Measurements from ENCODE around the gene ABCD4.

ABCD4 gene

GRCh38 chr14:74348735-74349463 is 46.2 kb upstream of the ABCD4 start:
- Histone ChIP-seq H3K36me3 (ENCODE audit: low read depth) (no peaks in the 10 kb centered on the region), H3K27me3 (ENCODE audit: insufficient read depth, poor library complexity, severe bottlenecking) (peaks cover 5% of the 10 kb centered on the region), H3K4me1 (ENCODE audit: insufficient read depth, poor library complexity, severe bottlenecking) (no peaks in the 10 kb centered on the region), H3K9me3 (ENCODE audit: severe bottlenecking) (no peaks in the 10 kb centered on the region), H3K4me3 (ENCODE audit: severe bottlenecking) (no peak overlapping the region), H3K27ac (ENCODE audit: poor library complexity, severe bottlenecking) (no peak overlapping the region)
- ATAC-seq (ENCODE audit: low read depth) (no peak), DNase-seq (ENCODE audit: low spot score) (no peak)
- no peak for TF ChIP-seq CTCF (IDR thresholded peaks at IDR 0.05; ENCODE audit: poor library complexity, severe bottlenecking)

GRCh38 chr14:74348241-74348734 is 45.6 kb upstream of the ABCD4 start, which contains the start of gene VRTN:
Gene VRTN, plus strand, starts transcription at chr14:74348471. Its CDS starts 8,313 bp downstream, at chr14:74356784.
- no peaks in the 10 kb centered on the region for H3K36me3 ChIP-seq (ENCODE audit: low read depth)
- H3K4me1 ChIP-seq (ENCODE audit: insufficient read depth, poor library complexity, severe bottlenecking), result no peaks in the 10 kb centered on the region
- no peak for TF ChIP-seq CTCF (IDR thresholded peaks at IDR 0.05; ENCODE audit: poor library complexity, severe bottlenecking)
- H3K9me3 ChIP-seq (ENCODE audit: severe bottlenecking), result no peaks in the 10 kb centered on the region
- peaks cover 5% of the 10 kb centered on the region for H3K27me3 ChIP-seq (ENCODE audit: insufficient read depth, poor library complexity, severe bottlenecking)
- no peak within 1 kb of the TSS for H3K4me3 ChIP-seq (ENCODE audit: severe bottlenecking)
- DNase-seq (ENCODE audit: low spot score) (no peak), ATAC-seq (ENCODE audit: low read depth) (no peak)
- no peak within 1 kb of the TSS for H3K27ac ChIP-seq (ENCODE audit: poor library complexity, severe bottlenecking)

- ATAC-seq (ENCODE audit: low read depth) (no peak), DNase-seq (ENCODE audit: low spot score) (no peak)
- Histone ChIP-seq H3K27ac (ENCODE audit: poor library complexity, severe bottlenecking) (no peak overlapping the region), H3K36me3 (ENCODE audit: low read depth) (no peaks in the 10 kb centered on the region), H3K27me3 (ENCODE audit: insufficient read depth, poor library complexity, severe bottlenecking) (peaks cover 5% of the 10 kb centered on the region), H3K4me3 (ENCODE audit: severe bottlenecking) (no peak overlapping the region), H3K9me3 (ENCODE audit: severe bottlenecking) (no peaks in the 10 kb centered on the region), H3K4me1 (ENCODE audit: insufficient read depth, poor library complexity, severe bottlenecking) (no peaks in the 10 kb centered on the region)
- no peak for TF ChIP-seq CTCF (IDR thresholded peaks at IDR 0.05; ENCODE audit: poor library complexity, severe bottlenecking)
Measured at GRCh38 chr14:74347795-74348100, 45.0 kb upstream of the ABCD4 start.

- Histone ChIP-seq H3K9me3 (ENCODE audit: severe bottlenecking) (no peaks in the 10 kb centered on the region), H3K4me1 (ENCODE audit: insufficient read depth, poor library complexity, severe bottlenecking) (no peaks in the 10 kb centered on the region), H3K27me3 (ENCODE audit: insufficient read depth, poor library complexity, severe bottlenecking) (peaks cover 5% of the 10 kb centered on the region), H3K27ac (ENCODE audit: poor library complexity, severe bottlenecking) (no peak overlapping the region), H3K4me3 (ENCODE audit: severe bottlenecking) (no peak overlapping the region), H3K36me3 (ENCODE audit: low read depth) (no peaks in the 10 kb centered on the region)
- no peak for DNase-seq (ENCODE audit: low spot score)
- ATAC-seq (ENCODE audit: low read depth), result no peak
- no peak for TF ChIP-seq CTCF (IDR thresholded peaks at IDR 0.05; ENCODE audit: poor library complexity, severe bottlenecking)
Measured at GRCh38 chr14:74347097-74347794, 44.5 kb upstream of the ABCD4 start.

- no peak overlapping the region for H3K4me3 ChIP-seq (ENCODE audit: severe bottlenecking)
- H3K27me3 ChIP-seq (ENCODE audit: insufficient read depth, poor library complexity, severe bottlenecking), result peaks cover 5% of the 10 kb centered on the region
- no peak for DNase-seq (ENCODE audit: low spot score)
- ATAC-seq (ENCODE audit: low read depth), result peak; percentile 57; the same call in 1 of the 3 replicates
- no peak overlapping the region for H3K27ac ChIP-seq (ENCODE audit: poor library complexity, severe bottlenecking)
- TF ChIP-seq CTCF (IDR thresholded peaks at IDR 0.05; ENCODE audit: poor library complexity, severe bottlenecking), result no peak
- H3K4me1 ChIP-seq (ENCODE audit: insufficient read depth, poor library complexity, severe bottlenecking), result no peaks in the 10 kb centered on the region
- no peaks in the 10 kb centered on the region for H3K9me3 ChIP-seq (ENCODE audit: severe bottlenecking)
- H3K36me3 ChIP-seq (ENCODE audit: low read depth), result no peaks in the 10 kb centered on the region
Measured at GRCh38 chr14:74346341-74346740, 43.6 kb upstream of the ABCD4 start.
